Testis (tissue), 3 donors: Measurements from ENCODE around the gene CCT5. TPM values are rescaled to one million over a fixed set of nuclear protein-coding genes. Genes with fewer than 3 reads are reported as not detected.
"Not testable (repeated sequence)": the region's sequence is repeated elsewhere in the genome, so short reads cannot be mapped to it uniquely, and the experiment has no call there.

Experiments used
- DNase-seq: peaks from one replicate; pipeline ENCODE4 v3.0.0-alpha.2; 2019
- H3K27ac ChIP-seq, 2 donors: fragments of 200-600 bp; sonication (generic); one replicate each; pipeline ENCODE4 v1.5.1; 2019
- H3K27me3 ChIP-seq: fragments of 200-600 bp; sonication (generic); one replicate; pipeline ENCODE4 v1.5.1; 2019
- H3K36me3 ChIP-seq: fragments of 200-600 bp; sonication (generic); one replicate; pipeline ENCODE4 v1.5.1; 2017; ENCODE audit warnings: low read depth; ENCODE audit errors: missing control alignments
- H3K4me1 ChIP-seq: fragments of 200-600 bp; sonication (generic); one replicate; pipeline ENCODE4 v1.5.1; 2019
- H3K4me3 ChIP-seq, 2 donors: fragments of 200-600 bp; sonication (generic); one replicate each; pipeline ENCODE4 v1.5.1; 2017 to 2019
- H3K9me3 ChIP-seq: fragments of 200-600 bp; sonication (generic); one replicate; pipeline ENCODE4 v1.5.1; 2017
- POLR2A ChIP-seq: fragments of 450-650 bp; IDR thresholded peaks from one replicate; pipeline ENCODE4 v1.6.1; 2017; ENCODE audit warnings: antibody characterized with exemption, mild to moderate bottlenecking, moderate library complexity
- WGBS, 2 donors: methylation state at CpG; one replicate each; pipeline ENCODE4 v1.1.5; 2018; 5-methylcytosine and 5-hydroxymethylcytosine counted together
- intact Hi-C: fragments of 100-400 bp; cut with DNase I; formaldehyde crosslinking; loops from one replicate; pipeline ENCODE4 v1.15.1; 2023; ENCODE audit warnings: low total_unique reads
- polyA plus RNA-seq: library from polyadenylated mRNA; stranded (reverse); fragments of 350-450 nt; fragmentation: Illumina TruSeq; extraction: RNeasy Lipid Tissue Mini Kit (QIAGEN cat#74804); gene quantifications from one replicate; pipeline ENCODE4 v1.2.3, GENCODE V29; 2014; ENCODE audit warnings: low read depth, low replicate concordance; ENCODE audit not compliant: insufficient read depth
- total RNA-seq, 2 donors: library from RNA; depleted of rRNA; stranded (reverse); fragments of >200 nt; gene quantifications; one replicate each; pipeline ENCODE4 v1.2.3, GENCODE V29; 2016
- TF ChIP-seq, protein P1 (sequence below), 3 experiments: fragments of 450-650 bp in 2 of 3; fragments of 200-600 bp in 1 of 3; sonication (generic) in 1 of 3; IDR thresholded peaks; one replicate each; pipeline ENCODE4 v1.5.1; 2016 to 2019; ENCODE audit warnings: antibody characterized with exemption in 3 of 3, mild to moderate bottlenecking in 2 of 3, moderate library complexity in 1 of 3

CCT5 gene
- total and polyA plus RNA-seq, 3 donors from 2014 or later: 155 to 299 (median 189) TPM

DNA sequence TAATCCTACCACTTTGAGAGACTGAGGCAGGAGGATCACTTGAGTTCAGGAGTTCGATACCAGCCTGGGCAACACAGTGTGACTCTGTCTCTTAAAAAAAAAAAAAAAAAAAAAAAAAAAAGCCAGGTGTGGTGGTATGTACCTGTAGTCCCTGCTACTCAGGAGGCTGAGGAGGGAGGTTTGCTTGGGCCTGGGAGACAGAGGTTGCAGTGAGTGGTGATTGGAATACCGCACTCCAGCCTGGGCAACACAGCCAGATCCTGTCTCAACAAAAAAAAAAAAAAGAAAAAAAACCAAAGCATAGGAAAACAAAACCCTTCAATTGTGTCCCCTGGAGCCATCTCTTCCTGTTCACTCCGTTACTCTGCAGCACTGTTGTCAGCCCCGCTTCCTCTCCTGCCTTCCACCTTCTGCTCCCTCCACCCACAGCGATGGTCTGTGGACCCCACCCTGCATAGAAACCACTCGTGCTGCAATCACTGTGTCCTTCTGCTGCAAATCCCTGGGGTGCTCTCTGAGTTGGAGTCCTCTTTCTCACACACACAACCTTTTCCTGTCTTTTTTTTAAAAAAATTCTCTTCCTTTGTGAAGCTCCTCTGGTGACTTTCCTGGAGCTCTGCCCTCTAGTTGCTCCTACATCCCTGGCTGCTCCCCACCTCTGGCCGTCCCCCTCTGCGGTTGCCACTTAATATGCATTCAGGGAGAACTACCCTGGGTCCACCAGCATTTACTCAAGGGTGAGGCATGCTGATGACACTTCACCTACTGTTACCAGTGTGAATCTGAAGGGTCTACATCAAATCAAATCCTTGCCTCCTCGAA lies 22.2 kb downstream of the CCT5 start:
- intact Hi-C loops: no loop called here
- TF ChIP-seq, protein P1, sequence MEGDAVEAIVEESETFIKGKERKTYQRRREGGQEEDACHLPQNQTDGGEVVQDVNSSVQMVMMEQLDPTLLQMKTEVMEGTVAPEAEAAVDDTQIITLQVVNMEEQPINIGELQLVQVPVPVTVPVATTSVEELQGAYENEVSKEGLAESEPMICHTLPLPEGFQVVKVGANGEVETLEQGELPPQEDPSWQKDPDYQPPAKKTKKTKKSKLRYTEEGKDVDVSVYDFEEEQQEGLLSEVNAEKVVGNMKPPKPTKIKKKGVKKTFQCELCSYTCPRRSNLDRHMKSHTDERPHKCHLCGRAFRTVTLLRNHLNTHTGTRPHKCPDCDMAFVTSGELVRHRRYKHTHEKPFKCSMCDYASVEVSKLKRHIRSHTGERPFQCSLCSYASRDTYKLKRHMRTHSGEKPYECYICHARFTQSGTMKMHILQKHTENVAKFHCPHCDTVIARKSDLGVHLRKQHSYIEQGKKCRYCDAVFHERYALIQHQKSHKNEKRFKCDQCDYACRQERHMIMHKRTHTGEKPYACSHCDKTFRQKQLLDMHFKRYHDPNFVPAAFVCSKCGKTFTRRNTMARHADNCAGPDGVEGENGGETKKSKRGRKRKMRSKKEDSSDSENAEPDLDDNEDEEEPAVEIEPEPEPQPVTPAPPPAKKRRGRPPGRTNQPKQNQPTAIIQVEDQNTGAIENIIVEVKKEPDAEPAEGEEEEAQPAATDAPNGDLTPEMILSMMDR (IDR thresholded peaks at IDR 0.05): no peak
- TF ChIP-seq POLR2A: no peak
- no peak overlapping the region for H3K27ac ChIP-seq
- no peaks in the 10 kb centered on the region for H3K9me3 ChIP-seq
- no peaks in the 10 kb centered on the region for H3K36me3 ChIP-seq
- 84 to 90% methylated on average over 9 of the region's 9 CpGs for WGBS, 2 donors
- H3K4me1 ChIP-seq: no peaks in the 10 kb centered on the region
- DNase-seq: no peak
- H3K4me3 ChIP-seq: no peak overlapping the region
- H3K27me3 ChIP-seq: no peaks in the 10 kb centered on the region

DNA sequence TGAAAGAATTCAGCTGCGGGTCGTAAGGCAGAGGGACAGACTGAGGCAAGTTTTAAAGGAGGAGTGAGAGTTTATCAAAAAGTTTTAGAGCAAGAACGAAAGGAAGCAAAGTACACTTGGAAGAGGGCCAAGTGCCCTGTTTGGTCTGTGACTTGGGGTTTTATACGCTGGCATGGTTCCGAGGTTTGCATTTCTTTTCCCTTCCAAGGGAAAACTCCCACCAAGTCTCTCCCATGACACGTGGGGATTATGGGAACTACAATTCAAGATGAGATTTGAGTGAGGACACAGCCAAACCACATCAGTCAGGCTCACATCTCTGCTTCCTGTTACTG lies 22.8 kb downstream of the CCT5 start:
- intact Hi-C loops, H3K27ac ChIP-seq, H3K4me3 ChIP-seq, DNase-seq, H3K9me3 ChIP-seq, H3K27me3 ChIP-seq, H3K4me1 ChIP-seq, H3K36me3 ChIP-seq: not testable (repeated sequence)
- 78 to 84% methylated on average over 6 of the region's 6 CpGs for WGBS, 2 donors

DNA sequence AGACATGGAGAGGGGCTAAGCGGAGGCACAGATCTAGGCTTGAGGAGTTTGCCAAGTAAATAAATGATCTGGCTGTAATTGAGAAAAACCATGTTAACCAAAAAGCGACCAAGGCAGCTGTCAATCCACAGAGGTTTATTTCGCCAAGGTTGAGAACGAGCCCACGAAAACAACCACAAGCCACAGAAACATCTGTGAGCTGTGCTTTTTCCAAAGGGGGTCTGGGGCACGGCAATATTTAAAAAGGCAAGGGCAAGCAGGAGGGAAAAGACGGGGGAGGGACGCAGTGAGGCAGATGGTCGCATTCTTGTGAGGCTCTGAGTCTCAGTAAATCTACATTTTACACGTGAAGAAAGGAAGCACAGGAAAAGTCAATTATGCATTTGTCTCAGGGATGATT lies 25.4 kb downstream of the CCT5 start:
- Histone ChIP-seq H3K4me3 (no peak overlapping the region), H3K27me3 (no peaks in the 10 kb centered on the region), H3K9me3 (no peaks in the 10 kb centered on the region), H3K4me1 (no peaks in the 10 kb centered on the region), H3K27ac (no peak overlapping the region), H3K36me3 (no peaks in the 10 kb centered on the region)
- no peak for DNase-seq
- TF ChIP-seq, protein P1 (IDR thresholded peaks at IDR 0.05): no peak
- TF ChIP-seq POLR2A: no peak
- WGBS, 2 donors: 80 to 87% methylated on average over 10 of the region's 10 CpGs
- intact Hi-C loops: no loop called here

DNA sequence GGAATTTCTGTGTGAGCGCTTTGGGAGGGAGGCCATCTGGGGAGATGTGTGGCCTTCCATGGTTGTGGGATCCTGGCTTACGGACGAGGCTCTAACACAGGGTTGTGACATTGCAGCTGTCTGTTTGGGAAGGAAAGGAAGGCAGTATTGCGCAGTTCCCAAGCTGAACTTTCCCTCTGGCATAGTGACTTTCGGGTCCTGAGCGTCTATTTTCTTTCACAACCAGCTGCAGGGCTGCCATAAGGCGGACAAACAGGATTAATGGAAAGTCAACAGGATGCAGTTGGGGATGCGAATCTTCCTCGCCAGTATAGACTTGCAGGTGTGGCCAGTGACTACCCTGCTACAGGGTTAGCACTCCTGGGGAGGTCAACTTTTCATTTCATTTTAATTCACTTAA lies 25.9 kb downstream of the CCT5 start:
- Histone ChIP-seq H3K9me3 (no peaks in the 10 kb centered on the region), H3K4me3 (no peak overlapping the region), H3K27me3 (no peaks in the 10 kb centered on the region), H3K27ac (no peak overlapping the region), H3K4me1 (no peaks in the 10 kb centered on the region), H3K36me3 (no peaks in the 10 kb centered on the region)
- intact Hi-C loops: no loop called here
- TF ChIP-seq, protein P1 (IDR thresholded peaks at IDR 0.05): no peak
- TF ChIP-seq POLR2A: no peak
- 97% methylated on average over 9 of the region's 9 CpGs for WGBS, 2 donors
- DNase-seq: no peak

DNA sequence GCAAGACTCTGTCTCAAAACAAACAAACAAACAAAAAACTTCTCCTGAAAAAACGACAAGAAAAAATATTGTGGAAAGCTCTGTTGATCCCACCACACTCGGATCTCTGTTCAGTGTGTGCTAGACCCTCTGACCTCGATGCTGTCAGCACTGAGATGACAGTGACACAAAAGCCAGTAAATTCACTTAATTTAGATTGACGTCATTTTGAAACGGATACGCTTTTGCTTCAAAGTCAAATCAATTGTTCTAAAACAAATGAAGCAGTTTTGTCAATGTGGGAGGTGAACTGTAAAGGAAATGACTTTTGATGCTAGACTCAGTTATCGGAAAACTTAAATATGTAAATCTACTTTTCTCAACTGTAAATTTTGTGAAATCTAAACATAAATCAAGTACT lies 26.6 kb downstream of the CCT5 start:
- Histone ChIP-seq H3K9me3 (no peaks in the 10 kb centered on the region), H3K27me3 (no peaks in the 10 kb centered on the region), H3K36me3 (no peaks in the 10 kb centered on the region), H3K4me3 (no peak overlapping the region), H3K27ac (no peak overlapping the region), H3K4me1 (no peaks in the 10 kb centered on the region)
- 81% methylated on average over 7 of the region's 7 CpGs for WGBS, 2 donors
- TF ChIP-seq POLR2A: no peak
- TF ChIP-seq, protein P1 (IDR thresholded peaks at IDR 0.05): no peak
- DNase-seq: no peak
- intact Hi-C loops: no loop called here
